ENCODE results near the gene ZBED2.

The ZBED2 gene

GRCh38 chr3:111577798-111578685, 17.1 kb downstream of the ZBED2 start:
- TF ChIP-seq CTCF (IDR thresholded peaks at IDR 0.05): no peak
- no peak overlapping the region for H3K27ac ChIP-seq
- no peak overlapping the region for H3K4me3 ChIP-seq (ENCODE audit: low read depth in 1 of 2, low read length in 1 of 2)
- H3K4me1 ChIP-seq (ENCODE audit: control insufficient read depth in 1 of 2, insufficient read depth in 1 of 2, low read depth in 1 of 2, low read length in 1 of 2): no peaks in the 10 kb centered on the region
- H3K9me3 ChIP-seq: no peaks in the 10 kb centered on the region
- H3K27me3 ChIP-seq: no peaks in the 10 kb centered on the region
- H3K36me3 ChIP-seq: no peaks in the 10 kb centered on the region

- no peak overlapping the region for H3K27ac ChIP-seq
- no peaks in the 10 kb centered on the region for H3K9me3 ChIP-seq
- no peaks in the 10 kb centered on the region for H3K4me1 ChIP-seq (ENCODE audit: control insufficient read depth in 1 of 2, insufficient read depth in 1 of 2, low read depth in 1 of 2, low read length in 1 of 2)
- TF ChIP-seq CTCF (IDR thresholded peaks at IDR 0.05): no peak
- H3K4me3 ChIP-seq (ENCODE audit: low read depth in 1 of 2, low read length in 1 of 2): no peak overlapping the region
- no peaks in the 10 kb centered on the region for H3K36me3 ChIP-seq
- no peaks in the 10 kb centered on the region for H3K27me3 ChIP-seq
These were observed 18.0 kb downstream of the ZBED2 start for GRCh38 chr3:111577113-111577512.

GRCh38 chr3:111571907-111572460, 23.2 kb downstream of the ZBED2 start:
- Histone ChIP-seq H3K4me3 (ENCODE audit: low read depth in 1 of 2, low read length in 1 of 2) (no peak overlapping the region), H3K27me3 (no peaks in the 10 kb centered on the region), H3K36me3 (no peaks in the 10 kb centered on the region), H3K4me1 (ENCODE audit: control insufficient read depth in 1 of 2, insufficient read depth in 1 of 2, low read depth in 1 of 2, low read length in 1 of 2) (no peaks in the 10 kb centered on the region), H3K27ac (no peak overlapping the region), H3K9me3 (no peaks in the 10 kb centered on the region)
- TF ChIP-seq CTCF (IDR thresholded peaks at IDR 0.05): no peak

GRCh38 chr3:111571282-111571681, 23.9 kb downstream of the ZBED2 start:
- no peak for TF ChIP-seq CTCF (IDR thresholded peaks at IDR 0.05)
- no peaks in the 10 kb centered on the region for H3K36me3 ChIP-seq
- H3K9me3 ChIP-seq: no peaks in the 10 kb centered on the region
- no peaks in the 10 kb centered on the region for H3K27me3 ChIP-seq
- no peaks in the 10 kb centered on the region for H3K4me1 ChIP-seq (ENCODE audit: control insufficient read depth in 1 of 2, insufficient read depth in 1 of 2, low read depth in 1 of 2, low read length in 1 of 2)
- no peak overlapping the region for H3K4me3 ChIP-seq (ENCODE audit: low read depth in 1 of 2, low read length in 1 of 2)
- H3K27ac ChIP-seq: no peak overlapping the region

- Histone ChIP-seq H3K36me3 (no peaks in the 10 kb centered on the region), H3K27me3 (no peaks in the 10 kb centered on the region), H3K9me3 (no peaks in the 10 kb centered on the region), H3K4me3 (ENCODE audit: low read depth in 1 of 2, low read length in 1 of 2) (no peak overlapping the region), H3K27ac (no peak overlapping the region), H3K4me1 (ENCODE audit: control insufficient read depth in 1 of 2, insufficient read depth in 1 of 2, low read depth in 1 of 2, low read length in 1 of 2) (no peaks in the 10 kb centered on the region)
- TF ChIP-seq CTCF (IDR thresholded peaks at IDR 0.05): no peak
These were observed 24.6 kb downstream of the ZBED2 start for GRCh38 chr3:111570404-111571030.
